ENCODE results near the gene CALHM2.

Gene CALHM2

GRCh38 chr10:103493362-103493915, 41.3 kb upstream of the CALHM2 start, which contains the start of gene NEURL1:
Gene NEURL1 (plus strand): TSS chr10:103493705. CDS start chr10:103494388, 683 bp downstream.
- H3K9ac ChIP-seq (ENCODE audit: low read length): no peak within 1 kb of the TSS
- H4K12ac ChIP-seq (ENCODE audit: low read depth, low read length): no peak within 1 kb of the TSS
- H2AFZ ChIP-seq (ENCODE audit: insufficient read depth, low read length, poor library complexity): peak within 1 kb of the TSS; percentile 23
- H2BK120ac ChIP-seq (ENCODE audit: insufficient read depth, low read length, poor library complexity): no peak within 1 kb of the TSS
- H4K91ac ChIP-seq (ENCODE audit: low read depth, low read length): no peak within 1 kb of the TSS
- no peak within 1 kb of the TSS for H3K27ac ChIP-seq (ENCODE audit: low read depth, low read length)
- H3K23ac ChIP-seq (ENCODE audit: low read length): no peak within 1 kb of the TSS
- H3K79me1 ChIP-seq (ENCODE audit: low read length): peaks cover 1% of the 10 kb centered on the region
- peaks cover 20% of the 10 kb centered on the region for H3K27me3 ChIP-seq (ENCODE audit: insufficient read depth, low read length)
- H3K4me2 ChIP-seq (ENCODE audit: low read length): peak within 1 kb of the TSS; percentile 93
- H3K36me3 ChIP-seq (ENCODE audit: control insufficient read depth in 1 of 2, insufficient read depth in 2 of 2, low read length in 2 of 2): no peaks in the 10 kb centered on the region
- no peak within 1 kb of the TSS for H2BK5ac ChIP-seq (ENCODE audit: low read depth, low read length, poor library complexity)
- H3K4me1 ChIP-seq (ENCODE audit: control insufficient read depth in 1 of 2, insufficient read depth in 2 of 2, low read length in 2 of 2): peaks cover 23% of the 10 kb centered on the region in 2 experiments
- H2BK12ac ChIP-seq (ENCODE audit: low read length): peak within 1 kb of the TSS; percentile 14
- no peak within 1 kb of the TSS for H4K8ac ChIP-seq (ENCODE audit: low read depth, low read length)
- peak; percentile 54 to 71 for DNase-seq
- peak within 1 kb of the TSS; percentile 70 for H3K4me3 ChIP-seq (ENCODE audit: low read depth, low read length)
- no peak within 1 kb of the TSS for H3K4ac ChIP-seq (ENCODE audit: low read depth, low read length)
- WGBS (ENCODE audit: extremely low coverage, insufficient coverage, insufficient read length): no CpG with 5 or more reads among the region's 65 CpGs
- H3K14ac ChIP-seq (ENCODE audit: low read length): peak within 1 kb of the TSS; percentile 47
- H3K18ac ChIP-seq (ENCODE audit: low read length): no peak within 1 kb of the TSS
- H2AK5ac ChIP-seq (ENCODE audit: low read length): no peak within 1 kb of the TSS
- no peaks in the 10 kb centered on the region for H3K9me3 ChIP-seq (ENCODE audit: insufficient read depth, low read depth, low read length)
- no peaks in the 10 kb centered on the region for H3K79me2 ChIP-seq (ENCODE audit: control insufficient read depth, insufficient read depth, low read length, poor library complexity)

- H2AK5ac ChIP-seq (ENCODE audit: low read length): no peak overlapping the region
- no peak overlapping the region for H4K12ac ChIP-seq (ENCODE audit: low read depth, low read length)
- peaks cover 1% of the 10 kb centered on the region for H3K79me1 ChIP-seq (ENCODE audit: low read length)
- H3K9ac ChIP-seq (ENCODE audit: low read length): no peak overlapping the region
- H3K4me2 ChIP-seq (ENCODE audit: low read length): no peak overlapping the region
- H3K4me1 ChIP-seq (ENCODE audit: control insufficient read depth in 1 of 2, insufficient read depth in 2 of 2, low read length in 2 of 2): peaks cover 23% of the 10 kb centered on the region in 2 experiments
- no peak overlapping the region for H3K4ac ChIP-seq (ENCODE audit: low read depth, low read length)
- H3K27ac ChIP-seq (ENCODE audit: low read depth, low read length): no peak overlapping the region
- no peak overlapping the region for H2AFZ ChIP-seq (ENCODE audit: insufficient read depth, low read length, poor library complexity)
- H4K8ac ChIP-seq (ENCODE audit: low read depth, low read length): no peak overlapping the region
- H4K91ac ChIP-seq (ENCODE audit: low read depth, low read length): no peak overlapping the region
- no CpG with 5 or more reads among the region's 5 CpGs for WGBS (ENCODE audit: extremely low coverage, insufficient coverage, insufficient read length)
- H3K79me2 ChIP-seq (ENCODE audit: control insufficient read depth, insufficient read depth, low read length, poor library complexity): no peaks in the 10 kb centered on the region
- no peak overlapping the region for H3K18ac ChIP-seq (ENCODE audit: low read length)
- no peak overlapping the region for H3K23ac ChIP-seq (ENCODE audit: low read length)
- no peak overlapping the region for H2BK5ac ChIP-seq (ENCODE audit: low read depth, low read length, poor library complexity)
- peak in 1 of 2 donors; percentile 29 for DNase-seq
- no peaks in the 10 kb centered on the region for H3K36me3 ChIP-seq (ENCODE audit: control insufficient read depth in 1 of 2, insufficient read depth in 2 of 2, low read length in 2 of 2)
- H3K4me3 ChIP-seq (ENCODE audit: low read depth, low read length): no peak overlapping the region
- no peak overlapping the region for H3K14ac ChIP-seq (ENCODE audit: low read length)
- no peak overlapping the region for H2BK120ac ChIP-seq (ENCODE audit: insufficient read depth, low read length, poor library complexity)
- H3K9me3 ChIP-seq (ENCODE audit: insufficient read depth, low read depth, low read length): no peaks in the 10 kb centered on the region
- no peak overlapping the region for H2BK12ac ChIP-seq (ENCODE audit: low read length)
- H3K27me3 ChIP-seq (ENCODE audit: insufficient read depth, low read length): peaks cover 20% of the 10 kb centered on the region
These were observed 40.6 kb upstream of the CALHM2 start for GRCh38 chr10:103492655-103493261.

- H3K9me3 ChIP-seq (ENCODE audit: insufficient read depth, low read depth, low read length): no peaks in the 10 kb centered on the region
- no peak overlapping the region for H2AK5ac ChIP-seq (ENCODE audit: low read length)
- H4K91ac ChIP-seq (ENCODE audit: low read depth, low read length): no peak overlapping the region
- no peak overlapping the region for H3K4me3 ChIP-seq (ENCODE audit: low read depth, low read length)
- no peak overlapping the region for H3K27ac ChIP-seq (ENCODE audit: low read depth, low read length)
- H2BK12ac ChIP-seq (ENCODE audit: low read length): no peak overlapping the region
- H3K23ac ChIP-seq (ENCODE audit: low read length): no peak overlapping the region
- H2AFZ ChIP-seq (ENCODE audit: insufficient read depth, low read length, poor library complexity): no peak overlapping the region
- H3K18ac ChIP-seq (ENCODE audit: low read length): no peak overlapping the region
- peaks cover 23% of the 10 kb centered on the region in 2 experiments for H3K4me1 ChIP-seq (ENCODE audit: control insufficient read depth in 1 of 2, insufficient read depth in 2 of 2, low read length in 2 of 2)
- no peak overlapping the region for H3K4me2 ChIP-seq (ENCODE audit: low read length)
- DNase-seq: peak; percentile 94 to 95
- peaks cover 20% of the 10 kb centered on the region for H3K27me3 ChIP-seq (ENCODE audit: insufficient read depth, low read length)
- no peak overlapping the region for H4K8ac ChIP-seq (ENCODE audit: low read depth, low read length)
- H2BK5ac ChIP-seq (ENCODE audit: low read depth, low read length, poor library complexity): no peak overlapping the region
- H3K14ac ChIP-seq (ENCODE audit: low read length): no peak overlapping the region
- WGBS (ENCODE audit: extremely low coverage, insufficient coverage, insufficient read length): no CpG with 5 or more reads among the region's 7 CpGs
- no peak overlapping the region for H2BK120ac ChIP-seq (ENCODE audit: insufficient read depth, low read length, poor library complexity)
- no peaks in the 10 kb centered on the region for H3K36me3 ChIP-seq (ENCODE audit: control insufficient read depth in 1 of 2, insufficient read depth in 2 of 2, low read length in 2 of 2)
- H4K12ac ChIP-seq (ENCODE audit: low read depth, low read length): no peak overlapping the region
- no peak overlapping the region for H3K4ac ChIP-seq (ENCODE audit: low read depth, low read length)
- H3K9ac ChIP-seq (ENCODE audit: low read length): no peak overlapping the region
- H3K79me1 ChIP-seq (ENCODE audit: low read length): peaks cover 1% of the 10 kb centered on the region
- H3K79me2 ChIP-seq (ENCODE audit: control insufficient read depth, insufficient read depth, low read length, poor library complexity): no peaks in the 10 kb centered on the region
These were observed 39.7 kb upstream of the CALHM2 start for GRCh38 chr10:103491729-103492364.

- H2BK12ac ChIP-seq (ENCODE audit: low read length): no peak overlapping the region
- no peak overlapping the region for H3K4me3 ChIP-seq (ENCODE audit: low read depth, low read length)
- no peaks in the 10 kb centered on the region for H3K9me3 ChIP-seq (ENCODE audit: insufficient read depth, low read depth, low read length)
- H4K8ac ChIP-seq (ENCODE audit: low read depth, low read length): no peak overlapping the region
- peaks cover 1% of the 10 kb centered on the region for H3K79me1 ChIP-seq (ENCODE audit: low read length)
- H3K4me2 ChIP-seq (ENCODE audit: low read length): no peak overlapping the region
- H3K27me3 ChIP-seq (ENCODE audit: insufficient read depth, low read length): peaks cover 20% of the 10 kb centered on the region
- H3K4me1 ChIP-seq (ENCODE audit: control insufficient read depth in 1 of 2, insufficient read depth in 2 of 2, low read length in 2 of 2): peaks cover 23% of the 10 kb centered on the region in 2 experiments
- H3K27ac ChIP-seq (ENCODE audit: low read depth, low read length): no peak overlapping the region
- no peak overlapping the region for H3K18ac ChIP-seq (ENCODE audit: low read length)
- WGBS (ENCODE audit: extremely low coverage, insufficient coverage, insufficient read length): no CpG with 5 or more reads among the region's 1 CpG
- no peak overlapping the region for H2AK5ac ChIP-seq (ENCODE audit: low read length)
- no peaks in the 10 kb centered on the region for H3K79me2 ChIP-seq (ENCODE audit: control insufficient read depth, insufficient read depth, low read length, poor library complexity)
- DNase-seq: no peak
- no peak overlapping the region for H2BK5ac ChIP-seq (ENCODE audit: low read depth, low read length, poor library complexity)
- H3K4ac ChIP-seq (ENCODE audit: low read depth, low read length): no peak overlapping the region
- H3K9ac ChIP-seq (ENCODE audit: low read length): peak overlapping the region; percentile 9
- H3K14ac ChIP-seq (ENCODE audit: low read length): no peak overlapping the region
- H2AFZ ChIP-seq (ENCODE audit: insufficient read depth, low read length, poor library complexity): no peak overlapping the region
- H3K23ac ChIP-seq (ENCODE audit: low read length): no peak overlapping the region
- H2BK120ac ChIP-seq (ENCODE audit: insufficient read depth, low read length, poor library complexity): no peak overlapping the region
- no peak overlapping the region for H4K91ac ChIP-seq (ENCODE audit: low read depth, low read length)
- no peaks in the 10 kb centered on the region for H3K36me3 ChIP-seq (ENCODE audit: control insufficient read depth in 1 of 2, insufficient read depth in 2 of 2, low read length in 2 of 2)
- no peak overlapping the region for H4K12ac ChIP-seq (ENCODE audit: low read depth, low read length)
These were observed 38.8 kb upstream of the CALHM2 start for GRCh38 chr10:103490986-103491314.
